CD4-positive, alpha-beta T cell treated with Interleukin-17A for 4 hours (primary cell): ENCODE measurements around the gene KRT7.
"Not testable (repeated sequence)": the region's sequence is repeated elsewhere in the genome, so short reads cannot be mapped to it uniquely, and the experiment has no call there.

Experiments
- DNase-seq: peaks from one replicate; pipeline ENCODE4 v3.0.0-alpha.2; 2020; ENCODE audit warnings: mixed read lengths

KRT7 gene

GRCh38 chr12:52280796-52281560 lies 47.9 kb downstream of the KRT7 start:
- no peak for DNase-seq

GRCh38 chr12:52284562-52285171 lies 51.6 kb downstream of the KRT7 start:
- DNase-seq: no peak

- DNase-seq: no peak
Observed at GRCh38 chr12:52285172-52285745, 52.2 kb downstream of the KRT7 start.

GRCh38 chr12:52285851-52286530 lies 52.9 kb downstream of the KRT7 start:
- DNase-seq: no peak

- DNase-seq: not testable (repeated sequence)
Observed at GRCh38 chr12:52286857-52287785, 54.1 kb downstream of the KRT7 start.

- not testable (repeated sequence) for DNase-seq
Observed at GRCh38 chr12:52287816-52288805, 55.1 kb downstream of the KRT7 start.

GRCh38 chr12:52290483-52291134 lies 57.6 kb downstream of the KRT7 start:
- not testable (repeated sequence) for DNase-seq

GRCh38 chr12:52291267-52291935 lies 58.4 kb downstream of the KRT7 start, which contains the start of gene KRT81:
KRT81 (minus strand) TSS chr12:52291534; CDS start chr12:52291465, 69 bp downstream.
- no peak for DNase-seq

- no peak for DNase-seq
Observed at GRCh38 chr12:52293926-52294325, 60.9 kb downstream of the KRT7 start.

GRCh38 chr12:52294803-52295202 lies 61.8 kb downstream of the KRT7 start:
- DNase-seq: no peak

GRCh38 chr12:52295663-52296062 lies 62.6 kb downstream of the KRT7 start:
- no peak for DNase-seq

- DNase-seq: no peak
Observed at GRCh38 chr12:52296572-52297215, 63.7 kb downstream of the KRT7 start.
